ENCODE measurements around the gene TFF3.

DNA sequence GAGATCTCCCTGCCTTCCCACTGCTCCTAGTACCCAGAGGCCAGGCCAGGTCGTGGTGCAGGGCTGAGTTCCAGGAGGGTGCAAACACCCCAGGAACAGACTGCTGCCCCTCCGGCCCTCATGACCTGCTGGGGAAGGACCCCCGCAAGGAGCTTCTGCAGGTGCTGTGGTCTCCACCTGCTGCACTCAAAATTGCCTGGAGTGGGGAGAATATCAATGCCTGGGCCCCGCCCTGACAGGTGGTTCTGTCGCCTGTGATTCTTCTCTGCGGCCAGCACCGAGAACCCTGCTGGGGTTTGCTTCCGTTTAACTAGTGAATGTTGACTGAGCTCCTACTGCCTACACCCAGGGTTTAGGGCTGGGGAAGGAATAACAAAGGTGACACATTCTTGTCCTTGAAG is 2.1 kb upstream of the TFF3 start:
- TF ChIP-seq, protein P1, sequence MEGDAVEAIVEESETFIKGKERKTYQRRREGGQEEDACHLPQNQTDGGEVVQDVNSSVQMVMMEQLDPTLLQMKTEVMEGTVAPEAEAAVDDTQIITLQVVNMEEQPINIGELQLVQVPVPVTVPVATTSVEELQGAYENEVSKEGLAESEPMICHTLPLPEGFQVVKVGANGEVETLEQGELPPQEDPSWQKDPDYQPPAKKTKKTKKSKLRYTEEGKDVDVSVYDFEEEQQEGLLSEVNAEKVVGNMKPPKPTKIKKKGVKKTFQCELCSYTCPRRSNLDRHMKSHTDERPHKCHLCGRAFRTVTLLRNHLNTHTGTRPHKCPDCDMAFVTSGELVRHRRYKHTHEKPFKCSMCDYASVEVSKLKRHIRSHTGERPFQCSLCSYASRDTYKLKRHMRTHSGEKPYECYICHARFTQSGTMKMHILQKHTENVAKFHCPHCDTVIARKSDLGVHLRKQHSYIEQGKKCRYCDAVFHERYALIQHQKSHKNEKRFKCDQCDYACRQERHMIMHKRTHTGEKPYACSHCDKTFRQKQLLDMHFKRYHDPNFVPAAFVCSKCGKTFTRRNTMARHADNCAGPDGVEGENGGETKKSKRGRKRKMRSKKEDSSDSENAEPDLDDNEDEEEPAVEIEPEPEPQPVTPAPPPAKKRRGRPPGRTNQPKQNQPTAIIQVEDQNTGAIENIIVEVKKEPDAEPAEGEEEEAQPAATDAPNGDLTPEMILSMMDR (conservative IDR thresholded peaks at IDR 0.05; ENCODE audit: low read depth, low read length): no peak
- no peak for TF ChIP-seq EZH2 (IDR thresholded peaks at IDR 0.05; ENCODE audit: borderline replicate concordance, low read depth, low read length, poor library complexity, severe bottlenecking)

Measured in A673 (cell line).